OCI-LY1 (cell line): ENCODE results near the gene ZNF138.

Experiments
- H2AFZ ChIP-seq: fragments of 200-600 bp; sonication (generic), shearing (Covaris generic); 2 replicates; pipeline ENCODE4 v1.6.0; 2014; ENCODE audit warnings: antibody characterized with exemption, mild to moderate bottlenecking, low read length
- H3F3A ChIP-seq: fragments of 200-600 bp; sonication (generic), shearing (Covaris generic); 2 replicates; pipeline ENCODE4 v1.6.0; 2014; ENCODE audit warnings: mild to moderate bottlenecking, antibody characterized with exemption, low read length, moderate library complexity; ENCODE audit not compliant: insufficient read depth
- H3K27ac ChIP-seq: fragments of 200-600 bp; sonication (generic); 2 replicates; pipeline ENCODE4 v1.5.1; 2014; ENCODE audit warnings: low read length, mixed run types, mild to moderate bottlenecking, low read depth; ENCODE audit not compliant: poor library complexity, severe bottlenecking
- H3K27me3 ChIP-seq: fragments of 200-600 bp; sonication (generic); 2 replicates; pipeline ENCODE4 v1.6.0; 2014; ENCODE audit warnings: antibody characterized with exemption, mild to moderate bottlenecking, low read length, moderate library complexity; ENCODE audit not compliant: insufficient read depth
- H3K36me3 ChIP-seq: fragments of 200-600 bp; sonication (generic); 2 replicates; pipeline ENCODE4 v1.6.1; 2014; ENCODE audit warnings: mild to moderate bottlenecking, antibody characterized with exemption, low read length, moderate library complexity, mixed read lengths; ENCODE audit not compliant: insufficient read depth
- H3K4me1 ChIP-seq: fragments of 200-600 bp; sonication (generic); 2 replicates; pipeline ENCODE4 v1.5.1; 2014; ENCODE audit warnings: mild to moderate bottlenecking, low read length, moderate library complexity; ENCODE audit not compliant: insufficient read depth, severe bottlenecking
- H3K4me2 ChIP-seq: fragments of 200-600 bp; sonication (generic), shearing (Covaris generic); 2 replicates; pipeline ENCODE4 v1.6.1; 2014; ENCODE audit warnings: low read length
- H3K4me3 ChIP-seq: fragments of 200-600 bp; sonication (generic); 2 replicates; pipeline ENCODE4 v1.5.1; 2014; ENCODE audit warnings: low read length, low read depth, mild to moderate bottlenecking, mixed read lengths; ENCODE audit not compliant: poor library complexity, severe bottlenecking
- H3K79me2 ChIP-seq: fragments of 200-600 bp; shearing (Covaris generic); 2 replicates; pipeline ENCODE4 v1.6.1; 2016; ENCODE audit warnings: mixed run types, low read length, mixed read lengths; ENCODE audit not compliant: insufficient read depth
- H3K9ac ChIP-seq: fragments of 200-600 bp; sonication (generic), shearing (Covaris generic); 2 replicates; pipeline ENCODE4 v1.6.1; 2014; ENCODE audit warnings: mild to moderate bottlenecking, low read length, mixed read lengths
- H3K9me2 ChIP-seq: fragments of 200-600 bp; sonication (generic), shearing (Covaris generic); 2 replicates; pipeline ENCODE4 v1.6.1; 2014; ENCODE audit warnings: low read depth, mild to moderate bottlenecking, low read length, mixed read lengths
- H3K9me3 ChIP-seq: fragments of 200-600 bp; shearing (Covaris generic); 2 replicates; pipeline ENCODE4 v1.6.1; 2014; ENCODE audit warnings: low read length, mixed read lengths
- H4K20me1 ChIP-seq: fragments of 200-600 bp; sonication (generic), shearing (Covaris generic); 2 replicates; pipeline ENCODE4 v1.6.0; 2016; ENCODE audit warnings: mild to moderate bottlenecking, low read length; ENCODE audit not compliant: insufficient read depth
- CTCF ChIP-seq: fragments of 200-600 bp; sonication (generic), shearing (Covaris generic); IDR thresholded peaks from 2 replicates; pipeline ENCODE4 v1.5.1; 2017; ENCODE audit warnings: mild to moderate bottlenecking, antibody characterized with exemption, low read length, moderate library complexity, mixed read lengths
- EZH2 ChIP-seq: fragments of 200-600 bp; sonication (generic), shearing (Covaris generic); IDR thresholded peaks from 2 replicates; pipeline ENCODE4 v1.8.0; 2017; ENCODE audit warnings: borderline replicate concordance, mixed run types, mild to moderate bottlenecking, antibody characterized with exemption, low read length, moderate library complexity, mixed read lengths

ZNF138 gene

GRCh38 chr7:64876792-64877713 is 82.8 kb downstream of the ZNF138 start:
- H3K4me3 ChIP-seq, result peak overlapping the region; percentile 60
- peak overlapping the region; percentile 81 for H3K4me2 ChIP-seq
- no peaks in the 10 kb centered on the region; the same call in 1 of the 2 replicates for H3K36me3 ChIP-seq
- H3K79me2 ChIP-seq, result no peaks in the 10 kb centered on the region
- H3F3A ChIP-seq, result no peaks in the 10 kb centered on the region
- H3K9ac ChIP-seq, result peak overlapping the region; percentile 46
- peak overlapping the region; percentile 53; the same call in 1 of the 2 replicates for H2AFZ ChIP-seq
- H3K27ac ChIP-seq, result no peak overlapping the region
- H3K27me3 ChIP-seq, result peaks cover 10% of the 10 kb centered on the region
- peaks cover 10% of the 10 kb centered on the region for H3K4me1 ChIP-seq
- TF ChIP-seq CTCF, result no peak
- no peak for TF ChIP-seq EZH2
- no peaks in the 10 kb centered on the region for H4K20me1 ChIP-seq
- H3K9me2 ChIP-seq, result no peaks in the 10 kb centered on the region
- no peaks in the 10 kb centered on the region for H3K9me3 ChIP-seq

GRCh38 chr7:64877714-64878610 is 83.7 kb downstream of the ZNF138 start:
- H3K79me2 ChIP-seq, result no peaks in the 10 kb centered on the region
- no peaks in the 10 kb centered on the region for H4K20me1 ChIP-seq
- peak overlapping the region; percentile 60 for H3K4me3 ChIP-seq
- peak overlapping the region; percentile 81 for H3K4me2 ChIP-seq
- H3K4me1 ChIP-seq, result peaks cover 10% of the 10 kb centered on the region
- H3K27ac ChIP-seq, result no peak overlapping the region
- no peaks in the 10 kb centered on the region for H3K9me2 ChIP-seq
- no peaks in the 10 kb centered on the region for H3K9me3 ChIP-seq
- TF ChIP-seq CTCF (no peak), EZH2 (no peak)
- no peaks in the 10 kb centered on the region; the same call in 1 of the 2 replicates for H3K36me3 ChIP-seq
- H3F3A ChIP-seq, result no peaks in the 10 kb centered on the region
- no peak overlapping the region for H2AFZ ChIP-seq
- peak overlapping the region; percentile 41; the same call in 1 of the 2 replicates for H3K9ac ChIP-seq
- H3K27me3 ChIP-seq, result peaks cover 10% of the 10 kb centered on the region

GRCh38 chr7:64878684-64879083 is 84.5 kb downstream of the ZNF138 start:
- peaks cover 10% of the 10 kb centered on the region for H3K27me3 ChIP-seq
- no peak for TF ChIP-seq CTCF
- TF ChIP-seq EZH2, result no peak
- no peaks in the 10 kb centered on the region for H3F3A ChIP-seq
- no peak overlapping the region for H2AFZ ChIP-seq
- no peaks in the 10 kb centered on the region for H3K9me3 ChIP-seq
- H3K27ac ChIP-seq, result no peak overlapping the region
- no peaks in the 10 kb centered on the region; the same call in 1 of the 2 replicates for H3K36me3 ChIP-seq
- no peak overlapping the region for H3K4me3 ChIP-seq
- H3K9me2 ChIP-seq, result no peaks in the 10 kb centered on the region
- H3K4me1 ChIP-seq, result peaks cover 10% of the 10 kb centered on the region
- H3K79me2 ChIP-seq, result no peaks in the 10 kb centered on the region
- H4K20me1 ChIP-seq, result no peaks in the 10 kb centered on the region
- no peak overlapping the region for H3K9ac ChIP-seq
- no peak overlapping the region for H3K4me2 ChIP-seq
